Breast epithelium (tissue), 3 donors: ENCODE results near the gene FBXO33.

Experiments
- CTCF ChIP-seq, 3 donors: fragments of 450-650 bp; IDR thresholded peaks; one replicate each; pipeline ENCODE4 v1.5.1; 2016 to 2017; ENCODE audit warnings: antibody characterized with exemption in 3 of 3, mild to moderate bottlenecking in 3 of 3, moderate library complexity in 3 of 3
- POLR2A ChIP-seq: fragments of 450-650 bp; IDR thresholded peaks from one replicate; pipeline ENCODE4 v1.6.1; 2016; ENCODE audit warnings: antibody characterized with exemption, mild to moderate bottlenecking, moderate library complexity
- POLR2AphosphoS5 ChIP-seq, 3 donors: sonication (generic); formaldehyde crosslinking; IDR thresholded peaks; one replicate each; pipeline ENCODE4 v1.6.1; 2017; ENCODE audit warnings: antibody characterized with exemption in 3 of 3

GRCh38 chr14:39447175-39447661 is 15.0 kb upstream of the FBXO33 start:
- no peak for TF ChIP-seq CTCF (IDR thresholded peaks at IDR 0.05)
- no peak for TF ChIP-seq POLR2AphosphoS5 (IDR thresholded peaks at IDR 0.05)
- no peak for TF ChIP-seq POLR2A
